GM19193 (cell line): ENCODE results near the gene SIRT3.

ENCODE experiments used
- POLR2A ChIP-seq: IDR thresholded peaks from 4 replicates; pipeline ENCODE4 v1.6.1; 2011; ENCODE audit not compliant: insufficient read depth, insufficient read length; ENCODE audit errors: extremely low read depth

The SIRT3 gene

DNA sequence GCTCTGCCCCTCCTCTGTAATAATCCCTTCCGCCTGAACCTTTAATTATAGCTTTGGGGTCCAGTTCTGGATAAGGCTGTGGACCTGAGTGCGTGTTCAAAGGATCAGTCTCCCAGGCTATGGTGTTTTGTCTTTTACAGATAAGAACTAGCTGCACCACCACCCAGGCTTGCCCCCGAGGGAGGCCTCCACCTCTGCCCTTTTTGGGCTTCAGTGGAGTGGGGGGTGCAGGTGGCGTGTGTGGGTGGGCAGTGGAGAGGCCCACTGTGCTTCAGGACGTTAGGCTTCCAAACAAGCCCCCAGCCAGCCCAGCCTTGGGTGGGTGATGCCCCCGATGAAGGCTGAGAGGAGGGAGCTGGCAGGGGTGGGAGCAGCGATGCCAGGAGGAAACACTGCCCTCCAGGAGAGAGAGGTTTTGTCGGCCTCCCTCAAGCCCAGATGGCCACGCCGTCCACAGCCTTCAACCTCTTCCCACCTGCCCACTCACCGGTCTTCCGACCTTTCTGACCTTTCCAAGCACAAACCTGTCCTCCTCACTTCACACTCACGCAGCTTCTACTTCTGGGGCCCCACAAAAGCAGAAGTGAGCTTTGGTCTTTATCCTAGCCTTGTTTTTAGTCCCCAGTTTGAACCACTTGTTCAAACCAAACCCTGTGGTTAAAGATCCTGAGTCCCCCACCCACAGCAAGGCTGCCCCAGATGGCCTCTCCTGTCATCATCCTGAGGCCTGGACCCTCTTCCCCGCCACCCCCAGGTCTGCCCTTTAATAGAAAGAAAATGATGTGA is 21.0 kb upstream of the SIRT3 start:
- no peak for TF ChIP-seq POLR2A

DNA sequence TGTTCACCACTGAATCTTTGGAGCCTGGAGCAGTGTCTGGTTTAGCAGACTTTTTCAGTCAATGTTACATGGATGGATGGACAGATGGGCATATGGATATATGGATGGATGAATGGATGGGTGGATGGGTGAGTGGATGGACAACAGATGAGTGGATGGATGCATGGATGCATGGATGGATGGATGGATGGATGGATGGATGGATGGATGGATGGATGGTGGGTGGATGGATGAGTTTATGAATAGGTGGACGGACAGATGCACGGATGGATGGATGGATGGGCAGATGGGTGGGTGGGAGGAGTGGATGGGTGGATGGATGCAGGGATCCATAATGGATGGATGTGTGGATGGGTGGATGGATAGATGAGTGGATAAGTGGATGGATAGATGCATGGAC is 19.7 kb upstream of the SIRT3 start:
- TF ChIP-seq POLR2A, result no peak

DNA sequence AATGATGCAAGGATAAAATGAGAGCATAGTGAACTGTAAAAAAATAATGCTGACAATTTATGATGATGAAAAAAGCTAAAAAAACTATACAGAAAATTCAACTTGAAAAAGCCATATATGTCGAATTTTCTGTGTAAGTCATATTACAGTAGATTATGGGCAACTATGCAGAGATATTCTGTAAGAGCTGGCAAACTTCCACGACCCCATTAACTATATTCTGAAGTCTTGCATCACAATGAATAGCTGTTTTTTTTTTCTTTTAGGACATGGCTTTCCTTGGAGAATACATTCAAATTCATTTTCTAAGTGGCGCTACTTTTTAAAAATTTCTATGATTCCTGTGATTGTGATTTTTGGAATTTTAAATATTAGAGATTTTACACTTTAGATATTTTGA is 19.0 kb upstream of the SIRT3 start:
- no peak for TF ChIP-seq POLR2A

DNA sequence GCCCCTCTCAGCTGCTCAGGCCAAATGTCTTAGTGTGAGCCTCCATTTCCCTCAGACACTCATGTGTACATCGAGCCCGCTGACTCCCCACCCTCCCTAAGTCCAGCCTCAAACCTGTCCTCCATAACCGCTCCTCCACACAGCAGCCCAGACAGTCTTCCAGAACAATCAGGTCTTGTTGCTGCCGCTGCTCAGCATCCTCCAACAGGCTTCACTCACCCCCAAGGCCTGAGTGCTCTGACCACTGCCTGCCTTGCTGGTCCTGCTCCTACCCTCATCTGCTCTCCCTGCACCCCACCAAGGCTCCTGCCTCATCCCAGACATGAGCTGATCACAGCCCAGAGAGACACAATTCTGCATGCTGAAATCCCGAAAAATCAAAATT is 17.7 kb upstream of the SIRT3 start:
- TF ChIP-seq POLR2A, result no peak

DNA sequence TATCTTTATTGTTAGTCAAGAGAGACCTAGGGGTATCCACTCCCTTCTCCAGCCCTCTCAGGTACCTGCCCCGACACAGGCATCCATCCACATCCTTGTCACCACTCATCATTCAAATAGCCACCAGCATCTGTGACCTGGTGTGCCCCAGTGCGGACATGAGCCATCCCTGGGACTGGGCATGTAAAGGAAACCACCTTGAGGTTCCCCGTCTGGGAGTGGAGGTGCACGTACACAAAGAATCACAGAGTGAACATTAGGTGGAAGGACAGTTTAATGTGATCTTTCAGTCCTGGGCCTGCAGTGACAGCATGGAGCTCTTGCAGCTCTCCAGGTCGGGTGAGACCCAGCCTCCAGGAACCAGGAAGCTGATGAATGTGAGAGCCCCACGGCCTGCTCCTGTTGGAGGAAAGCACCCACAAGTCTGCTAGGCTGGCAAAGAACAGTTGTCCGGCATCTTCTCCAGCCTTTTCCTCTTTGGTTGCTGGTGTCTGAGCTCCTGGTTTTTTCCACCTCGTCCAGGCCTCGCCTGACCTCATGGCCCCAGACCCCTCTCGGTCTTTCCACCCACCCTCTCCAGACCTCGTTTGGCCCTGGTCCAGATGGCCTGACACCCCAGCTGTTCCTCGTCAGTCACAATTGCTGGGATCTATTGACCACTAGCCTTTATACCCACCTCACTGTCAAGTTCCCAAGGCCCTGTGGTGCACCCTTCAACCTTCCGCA is 17.2 kb upstream of the SIRT3 start:
- no peak for TF ChIP-seq POLR2A

DNA sequence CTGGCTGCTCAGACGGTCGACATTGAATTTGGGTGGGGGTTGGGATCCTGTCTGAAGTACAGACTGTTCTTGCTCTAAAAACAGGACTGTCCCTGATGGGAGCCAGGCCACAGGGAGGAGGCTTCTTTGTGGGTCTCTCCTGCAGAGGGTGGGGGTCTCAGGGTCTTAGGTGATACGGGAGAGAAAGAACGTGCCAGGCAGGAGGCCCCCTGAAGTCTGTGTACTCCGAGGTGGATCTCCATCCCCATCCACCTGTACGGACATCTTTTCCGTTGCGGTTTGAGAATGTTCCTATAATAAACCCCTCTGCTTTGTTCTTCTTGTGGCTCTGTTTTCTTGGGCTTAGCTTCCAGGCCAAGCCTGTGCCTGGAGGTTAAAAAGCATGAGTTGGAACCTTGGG is 16.5 kb upstream of the SIRT3 start:
- no peak for TF ChIP-seq POLR2A

DNA sequence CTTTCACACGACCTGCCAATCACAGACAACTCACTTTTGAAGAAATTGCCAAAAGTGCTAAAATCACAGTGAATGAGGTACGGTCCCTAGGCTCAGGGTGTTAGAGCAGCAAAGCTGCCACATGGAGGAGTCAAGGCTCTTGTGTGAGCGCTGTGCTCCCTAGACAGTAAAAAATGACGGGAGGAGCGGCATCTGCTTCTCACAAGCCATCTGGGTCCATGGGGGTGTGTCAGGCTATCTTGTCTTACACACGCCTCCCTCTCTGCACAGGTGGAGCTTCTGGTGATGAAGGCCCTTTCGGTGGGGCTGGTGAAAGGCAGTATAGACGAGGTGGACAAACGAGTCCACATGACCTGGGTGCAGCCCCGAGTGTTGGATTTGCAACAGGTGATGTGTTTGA is 15.4 kb upstream of the SIRT3 start:
- no peak for TF ChIP-seq POLR2A

DNA sequence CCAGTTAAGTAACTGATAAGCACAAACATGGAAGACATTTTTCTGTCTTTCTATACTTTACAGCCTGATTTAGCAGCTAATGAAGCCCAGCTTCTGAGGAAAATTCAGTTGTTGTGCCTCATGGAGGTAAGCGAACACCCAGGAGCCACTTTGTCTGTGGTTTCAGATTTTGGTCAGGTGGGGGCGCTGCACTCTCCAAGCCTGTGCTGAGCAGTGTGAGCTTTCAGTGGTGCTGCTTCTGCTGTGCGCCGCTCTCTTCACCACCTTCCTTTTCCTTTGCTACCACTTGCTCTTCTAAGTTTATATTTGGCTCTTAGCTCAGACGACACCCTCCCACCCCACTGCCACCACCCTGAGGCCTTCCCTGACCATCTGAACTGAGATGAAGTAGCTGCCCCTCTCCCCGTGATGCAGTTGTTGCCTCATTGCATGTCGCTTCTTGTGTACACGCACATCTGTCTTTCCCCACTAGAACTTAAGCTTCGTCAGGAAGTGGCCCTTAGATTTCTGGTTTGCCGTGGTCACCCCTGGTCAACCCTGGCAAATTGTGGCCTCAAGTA is 14.7 kb upstream of the SIRT3 start:
- no peak for TF ChIP-seq POLR2A

DNA sequence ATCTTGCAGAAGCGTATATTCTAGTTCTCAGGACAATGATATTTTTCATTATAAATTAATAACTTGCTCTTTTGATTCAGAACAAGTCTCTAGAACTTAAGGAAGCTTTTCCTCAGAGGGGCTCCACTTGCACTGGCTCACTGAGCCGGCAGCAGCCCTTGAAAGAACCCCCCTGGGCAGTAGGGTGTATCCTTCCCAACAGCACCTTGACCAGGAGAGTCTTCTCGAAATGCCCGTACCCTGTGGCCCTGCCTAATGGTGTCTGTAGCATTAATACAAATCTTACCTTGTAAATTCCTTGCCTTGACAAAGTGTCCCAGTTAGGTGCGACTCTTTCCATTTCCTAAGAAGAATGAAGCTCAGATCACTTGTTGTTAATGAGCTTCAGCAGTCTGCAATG is 14.1 kb upstream of the SIRT3 start:
- TF ChIP-seq POLR2A, result no peak

DNA sequence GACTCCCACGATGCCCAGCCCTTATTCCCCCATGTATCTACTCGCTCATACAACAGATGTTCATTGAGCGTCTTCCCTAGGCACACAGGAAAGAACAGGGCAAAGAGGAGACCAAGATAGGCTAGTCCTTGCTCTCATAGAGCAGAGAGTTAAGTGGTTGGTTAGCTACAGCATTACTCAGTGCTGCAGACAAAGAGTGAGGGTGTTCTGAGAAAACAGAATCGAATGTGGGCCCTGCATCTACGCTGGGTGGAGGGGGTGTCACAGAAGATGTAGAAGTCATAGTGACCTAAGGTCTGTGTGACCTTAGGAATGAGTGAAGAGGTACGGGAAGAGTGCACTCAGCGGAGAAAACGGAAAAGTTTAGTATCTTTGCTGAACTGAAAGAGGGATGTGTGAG is 12.9 kb upstream of the SIRT3 start:
- no peak for TF ChIP-seq POLR2A

DNA sequence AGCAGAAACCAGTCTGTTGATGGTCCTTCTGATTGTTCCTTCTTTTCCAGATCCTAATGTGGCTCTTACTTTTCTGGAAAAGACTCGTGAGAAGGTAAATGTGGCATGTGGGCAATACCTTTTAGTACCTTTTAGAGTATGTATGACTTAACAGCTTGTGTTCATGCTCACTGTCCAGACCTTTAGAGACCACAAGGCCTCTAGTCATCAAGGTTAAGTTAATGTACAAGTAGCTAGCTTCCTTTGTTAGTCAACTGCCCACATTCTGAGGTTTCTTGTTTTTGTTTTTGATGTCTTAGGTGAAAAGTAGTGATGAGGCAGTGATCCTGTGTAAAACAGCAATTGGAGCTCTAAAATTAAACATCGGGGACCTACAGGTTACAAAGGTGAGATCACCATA is 8.2 kb upstream of the SIRT3 start:
- TF ChIP-seq POLR2A, result no peak

DNA sequence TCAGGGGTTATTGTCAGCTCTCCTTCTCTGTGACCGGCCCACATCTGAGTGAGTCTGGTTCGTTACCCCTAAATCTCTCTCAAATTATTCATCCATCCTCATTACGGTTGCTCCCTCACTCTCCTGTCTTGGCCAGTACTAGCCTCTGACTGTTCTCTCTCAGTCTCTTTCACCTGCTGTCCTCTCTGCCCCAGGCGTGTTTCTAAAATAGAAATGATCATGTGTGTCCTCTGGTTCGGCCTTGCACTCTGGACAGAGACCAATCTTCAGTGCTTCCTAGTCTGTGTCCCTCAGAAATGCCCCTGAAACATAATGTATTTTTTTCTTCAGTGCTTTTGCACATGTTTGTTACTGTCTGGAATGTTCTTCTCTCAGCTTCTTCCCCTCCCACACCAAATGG is 5.5 kb upstream of the SIRT3 start:
- no peak for TF ChIP-seq POLR2A

DNA sequence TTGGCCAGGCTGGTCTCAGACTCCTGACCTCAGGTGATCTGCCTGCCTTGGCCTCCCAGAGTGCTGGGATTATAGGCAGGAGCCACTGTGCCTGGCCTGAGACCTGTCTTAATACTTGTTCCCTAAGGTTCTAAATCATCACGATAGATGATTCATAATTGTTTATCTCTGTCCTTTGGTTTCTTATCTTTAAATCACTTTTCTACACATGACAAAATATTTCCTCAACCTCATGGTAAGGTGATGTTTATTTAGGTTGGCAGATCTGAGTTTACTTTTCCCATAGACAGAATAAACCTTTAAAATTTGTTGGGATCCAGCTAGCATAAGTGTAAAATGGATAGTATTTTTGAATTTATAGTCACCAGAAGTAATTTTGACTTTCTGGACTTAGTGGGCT is 4.2 kb upstream of the SIRT3 start:
- no peak for TF ChIP-seq POLR2A

DNA sequence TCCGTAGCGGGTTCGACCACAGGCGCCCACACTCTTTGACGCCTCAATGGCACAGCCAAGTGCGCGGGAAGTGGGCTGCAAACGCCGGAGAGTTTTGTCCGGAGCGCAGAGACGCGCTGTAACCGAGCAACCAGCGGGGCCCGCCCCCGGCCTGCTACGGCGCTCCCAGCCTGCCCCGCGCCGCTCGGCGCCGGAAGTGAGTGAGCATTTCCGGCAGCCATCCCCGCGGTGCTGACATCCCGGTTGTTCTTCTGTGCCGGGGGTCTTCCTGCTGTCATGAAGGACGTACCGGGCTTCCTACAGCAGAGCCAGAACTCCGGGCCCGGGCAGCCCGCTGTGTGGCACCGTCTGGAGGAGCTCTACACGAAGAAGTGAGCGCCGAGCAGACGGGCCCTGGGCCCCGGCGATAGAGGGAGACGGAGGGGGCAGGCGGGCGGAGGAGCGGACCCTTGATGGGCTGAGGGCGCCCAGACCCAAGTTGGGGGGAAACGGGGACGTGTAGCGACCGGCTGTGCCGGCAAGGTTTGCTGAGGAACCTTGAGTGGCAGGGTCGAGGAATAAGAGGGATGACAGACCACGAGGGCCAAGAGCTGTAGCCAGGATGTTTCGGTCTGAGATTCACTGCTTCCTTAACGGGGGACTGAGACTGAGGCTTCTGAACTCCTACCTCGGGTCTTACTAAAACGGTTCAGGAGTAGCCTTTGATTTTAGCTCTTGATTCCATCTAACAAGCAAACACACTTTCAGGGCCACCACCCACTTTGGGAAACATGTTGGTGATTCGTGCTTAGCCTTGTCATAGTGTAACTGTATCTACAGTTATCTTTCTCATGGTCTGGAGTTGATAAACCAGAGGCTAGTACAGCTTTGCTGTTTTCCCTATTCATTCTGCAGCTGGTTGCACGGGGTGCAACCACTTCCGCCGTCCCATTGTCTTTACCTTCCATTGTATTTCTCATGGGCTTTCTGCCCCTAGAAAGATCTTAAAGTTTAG is 929 bp upstream of the SIRT3 start, which contains the start of gene PSMD13:
Gene PSMD13, plus strand, starts transcription at position 203 of the 994 bp plus-strand sequence. Its CDS starts 74 bp downstream, at position 277.
- peak; percentile 82 for TF ChIP-seq POLR2A

DNA sequence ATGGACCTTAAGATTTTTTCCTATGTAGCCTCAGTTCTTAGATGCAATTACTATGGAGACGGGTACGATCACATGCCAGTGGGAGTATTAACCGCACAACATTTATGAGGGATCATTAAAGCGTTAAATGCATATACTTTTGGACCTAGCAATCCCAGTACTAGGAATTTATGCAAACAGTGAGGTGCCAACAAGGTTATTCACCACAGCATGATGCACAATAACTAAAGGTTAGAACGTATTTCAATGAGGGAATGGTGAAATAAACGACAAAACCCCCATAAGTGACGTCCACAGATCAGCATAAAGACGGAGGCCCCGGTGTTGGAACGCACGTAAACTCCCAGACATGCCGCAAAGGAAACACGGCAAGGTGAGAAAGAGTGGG is 539 bp downstream of the SIRT3 start:
- TF ChIP-seq POLR2A, result no peak
